H4 (cell line): ENCODE measurements around the gene SRPK1. TPM values are rescaled to one million over a fixed set of nuclear protein-coding genes. Genes with fewer than 3 reads are reported as not detected.
"Not testable (repeated sequence)": the region's sequence is repeated elsewhere in the genome, so short reads cannot be mapped to it uniquely, and the experiment has no call there.

Source experiments
- DNase-seq: peaks from one replicate; pipeline ENCODE4 v3.0.0-alpha.2; 2015; ENCODE audit warnings: low spot score
- total RNA-seq: library from RNA; depleted of rRNA; stranded (reverse); fragments of >200 nt; shearing (Covaris generic); gene quantifications from 2 replicates; pipeline ENCODE4 v1.2.3, GENCODE V29; 2014; rRNA removed

SRPK1 gene
- total RNA-seq = 49.2 and 61.0 TPM in 2 replicates

- peak; percentile 78 for DNase-seq
These were observed at the start of gene SRPK1 for GRCh38 chr6:35920793-35921732. TSS of gene SRPK1 (minus strand) at chr6:35921098. CDS start at chr6:35921056, 42 bp downstream.

- DNase-seq = peak; percentile 11
These were observed 49.3 kb upstream of the SRPK1 start for GRCh38 chr6:35970181-35970580.

GRCh38 chr6:35969646-35970045 is 48.7 kb upstream of the SRPK1 start:
- DNase-seq = no peak

GRCh38 chr6:35968821-35969220 is 47.9 kb upstream of the SRPK1 start:
- no peak for DNase-seq

- DNase-seq = no peak
These were observed 46.3 kb upstream of the SRPK1 start for GRCh38 chr6:35967076-35967774.

- DNase-seq = no peak
These were observed 42.1 kb upstream of the SRPK1 start for GRCh38 chr6:35962779-35963560.

- DNase-seq = no peak
These were observed 39.3 kb upstream of the SRPK1 start for GRCh38 chr6:35960187-35960586.

GRCh38 chr6:35955970-35956369 is 35.1 kb upstream of the SRPK1 start:
- no peak for DNase-seq

- no peak for DNase-seq
These were observed 34.6 kb upstream of the SRPK1 start for GRCh38 chr6:35955521-35955920.

- no peak for DNase-seq
These were observed 34.2 kb upstream of the SRPK1 start for GRCh38 chr6:35955071-35955470.

- no peak for DNase-seq
These were observed 33.4 kb upstream of the SRPK1 start for GRCh38 chr6:35954333-35954732.

- peak; percentile 39 for DNase-seq
These were observed 27.8 kb upstream of the SRPK1 start for GRCh38 chr6:35948725-35949124.

- no peak for DNase-seq
These were observed 24.7 kb upstream of the SRPK1 start for GRCh38 chr6:35945650-35946025.

- DNase-seq = no peak
These were observed 22.5 kb upstream of the SRPK1 start for GRCh38 chr6:35943390-35943789.

GRCh38 chr6:35942355-35942754 is 21.5 kb upstream of the SRPK1 start:
- DNase-seq = no peak

GRCh38 chr6:35941170-35941569 is 20.3 kb upstream of the SRPK1 start:
- DNase-seq = not testable (repeated sequence)

GRCh38 chr6:35940014-35940413 is 19.1 kb upstream of the SRPK1 start:
- DNase-seq = not testable (repeated sequence)

GRCh38 chr6:35939259-35939658 is 18.4 kb upstream of the SRPK1 start:
- not testable (repeated sequence) for DNase-seq

GRCh38 chr6:35936681-35937359 is 15.9 kb upstream of the SRPK1 start:
- no peak for DNase-seq

- DNase-seq = no peak
These were observed 14.6 kb upstream of the SRPK1 start for GRCh38 chr6:35935469-35935868.

- DNase-seq = no peak
These were observed 12.9 kb upstream of the SRPK1 start for GRCh38 chr6:35933844-35934243.
